Thoracic aorta (tissue), 2 donors: ENCODE results near the gene RREB1. TPM values are rescaled to one million over a fixed set of nuclear protein-coding genes. Genes with fewer than 3 reads are reported as not detected.

Experiments
- ATAC-seq: fragments of 150-250 bp; one replicate; pipeline ENCODE4 v1.8.0; 2017; ENCODE audit warnings: low read depth; ENCODE audit not compliant: insufficient number of reproducible peaks, low FRiP score
- DNase-seq: peaks from one replicate; pipeline ENCODE4 v3.0.0-alpha.2; 2020; ENCODE audit warnings: low spot score
- H3K27ac ChIP-seq, 2 donors: fragments of 200-600 bp; sonication (generic); 1 replicate in 1 of 2; 2 replicates in 1 of 2; pipeline ENCODE4 v1.5.1; 2016; ENCODE audit warnings: mild to moderate bottlenecking in 2 of 2, moderate library complexity in 2 of 2
- H3K27me3 ChIP-seq: fragments of 200-600 bp; sonication (generic); replicated peaks from 2 replicates; pipeline ENCODE4 v1.6.0; 2016; ENCODE audit warnings: mild to moderate bottlenecking; ENCODE audit not compliant: insufficient read depth
- H3K36me3 ChIP-seq: fragments of 200-600 bp; sonication (generic); one replicate; pipeline ENCODE4 v1.5.1; 2016
- H3K4me1 ChIP-seq, 2 donors: fragments of 200-600 bp; sonication (generic); 1 replicate in 1 of 2; 2 replicates in 1 of 2; pipeline versions ENCODE4 v1.5.1 to v1.6.0; 2016; ENCODE audit warnings: low read depth in 2 of 2, mild to moderate bottlenecking in 1 of 2; ENCODE audit not compliant: control insufficient read depth in 1 of 2
- H3K4me3 ChIP-seq: fragments of 200-600 bp; sonication (generic); 2 replicates; pipeline ENCODE4 v1.5.1; 2016; ENCODE audit warnings: mild to moderate bottlenecking
- H3K9me3 ChIP-seq: fragments of 200-600 bp; sonication (generic); 2 replicates; pipeline ENCODE4 v1.5.1; 2016
- CTCF ChIP-seq: fragments of 200-600 bp; sonication (generic); IDR thresholded peaks from one replicate; pipeline ENCODE4 v1.5.1; 2019; ENCODE audit warnings: antibody characterized with exemption
- total RNA-seq, 2 donors: library from RNA; depleted of rRNA; stranded (reverse); fragments of >200 nt; gene quantifications; one replicate each; pipeline versions ENCODE4 v1.1.0 to v1.2.3, GENCODE V29; 2016

The RREB1 gene
- total RNA-seq, 2 donors from 2014 or later, result 30.6 to 39.3 TPM

- no peak overlapping the region for H3K4me3 ChIP-seq
- no peak for TF ChIP-seq CTCF
- H3K4me1 ChIP-seq, result peaks cover 33 to 56% of the 10 kb centered on the region in 2 donors
- H3K27me3 ChIP-seq, result no peaks in the 10 kb centered on the region
- no peak for DNase-seq
- no peaks in the 10 kb centered on the region for H3K36me3 ChIP-seq
- H3K27ac ChIP-seq, result no peak overlapping the region
- no peak for ATAC-seq
- H3K9me3 ChIP-seq, result no peaks in the 10 kb centered on the region
Measured at GRCh38 chr6:7151381-7151780, 43.6 kb downstream of the RREB1 start.

- H3K27ac ChIP-seq, result no peak overlapping the region
Measured at GRCh38 chr6:7152462-7152861, 44.7 kb downstream of the RREB1 start.

GRCh38 chr6:7153789-7154188 is 46.0 kb downstream of the RREB1 start:
- DNase-seq (no peak), ATAC-seq (no peak)
- no peaks in the 10 kb centered on the region for H3K36me3 ChIP-seq
- no peaks in the 10 kb centered on the region for H3K27me3 ChIP-seq
- no peak overlapping the region for H3K4me3 ChIP-seq
- peaks cover 30 to 54% of the 10 kb centered on the region in 2 donors for H3K4me1 ChIP-seq
- no peak overlapping the region for H3K27ac ChIP-seq
- no peaks in the 10 kb centered on the region for H3K9me3 ChIP-seq
- no peak for TF ChIP-seq CTCF

More at GRCh38 chr6:7152462-7152861, 44.7 kb downstream of the RREB1 start:
- no peak overlapping the region for H3K4me3 ChIP-seq
- DNase-seq, result no peak
- ATAC-seq, result no peak
- H3K9me3 ChIP-seq, result no peaks in the 10 kb centered on the region
- H3K4me1 ChIP-seq, result peaks cover 30 to 57% of the 10 kb centered on the region in 2 donors
- H3K27me3 ChIP-seq, result no peaks in the 10 kb centered on the region
- no peak for TF ChIP-seq CTCF
- H3K36me3 ChIP-seq, result no peaks in the 10 kb centered on the region

- H3K4me3 ChIP-seq, result no peak overlapping the region
- no peak for TF ChIP-seq CTCF
- no peaks in the 10 kb centered on the region for H3K27me3 ChIP-seq
- H3K27ac ChIP-seq, result no peak overlapping the region
- no peaks in the 10 kb centered on the region for H3K36me3 ChIP-seq
- DNase-seq (no peak), ATAC-seq (no peak)
- H3K9me3 ChIP-seq, result no peaks in the 10 kb centered on the region
- peaks cover 30 to 53% of the 10 kb centered on the region in 2 donors for H3K4me1 ChIP-seq
Measured at GRCh38 chr6:7154341-7155139, 46.8 kb downstream of the RREB1 start.

- Histone ChIP-seq H3K27me3 (no peaks in the 10 kb centered on the region), H3K4me1 (peaks cover 30 to 53% of the 10 kb centered on the region in 2 donors), H3K4me3 (no peak overlapping the region), H3K27ac (no peak overlapping the region), H3K9me3 (no peaks in the 10 kb centered on the region), H3K36me3 (no peaks in the 10 kb centered on the region)
- DNase-seq, result no peak
- no peak for ATAC-seq
- TF ChIP-seq CTCF, result no peak
Measured at GRCh38 chr6:7155871-7156579, 48.3 kb downstream of the RREB1 start.
